Uterus (tissue), 2 donors: Measurements from ENCODE around the gene LASP1.

Source experiments
- CTCF ChIP-seq, 4 experiments: fragments of 200-600 bp in 2 of 4; fragments of 450-650 bp in 2 of 4; sonication (generic) in 2 of 4; IDR thresholded peaks; one replicate each; pipeline ENCODE4 v1.5.1; 2016 to 2019; ENCODE audit warnings: antibody characterized with exemption in 4 of 4, mild to moderate bottlenecking in 2 of 4, moderate library complexity in 1 of 4
- POLR2A ChIP-seq, 2 donors: fragments of 450-650 bp; IDR thresholded peaks; one replicate each; pipeline ENCODE4 v1.6.1; 2016; ENCODE audit warnings: antibody characterized with exemption in 2 of 2, mild to moderate bottlenecking in 1 of 2, moderate library complexity in 1 of 2

GRCh38 chr17:38914741-38915638 is 45.1 kb downstream of the LASP1 start:
- TF ChIP-seq POLR2A (IDR thresholded peaks at IDR 0.05) (no peak), CTCF (IDR thresholded peaks at IDR 0.05) (no peak)
